ENCODE results near the gene ECE1. TPM values are rescaled to one million over a fixed set of nuclear protein-coding genes. Genes with fewer than 3 reads are reported as not detected.

Gene ECE1
- total and polyA plus RNA-seq, 10 of the 15 experiments (the other 5 are each of a cell fraction or from before 2014, with no cell fraction given): 0.97 to 81.0 (median 37.0) TPM

DNA sequence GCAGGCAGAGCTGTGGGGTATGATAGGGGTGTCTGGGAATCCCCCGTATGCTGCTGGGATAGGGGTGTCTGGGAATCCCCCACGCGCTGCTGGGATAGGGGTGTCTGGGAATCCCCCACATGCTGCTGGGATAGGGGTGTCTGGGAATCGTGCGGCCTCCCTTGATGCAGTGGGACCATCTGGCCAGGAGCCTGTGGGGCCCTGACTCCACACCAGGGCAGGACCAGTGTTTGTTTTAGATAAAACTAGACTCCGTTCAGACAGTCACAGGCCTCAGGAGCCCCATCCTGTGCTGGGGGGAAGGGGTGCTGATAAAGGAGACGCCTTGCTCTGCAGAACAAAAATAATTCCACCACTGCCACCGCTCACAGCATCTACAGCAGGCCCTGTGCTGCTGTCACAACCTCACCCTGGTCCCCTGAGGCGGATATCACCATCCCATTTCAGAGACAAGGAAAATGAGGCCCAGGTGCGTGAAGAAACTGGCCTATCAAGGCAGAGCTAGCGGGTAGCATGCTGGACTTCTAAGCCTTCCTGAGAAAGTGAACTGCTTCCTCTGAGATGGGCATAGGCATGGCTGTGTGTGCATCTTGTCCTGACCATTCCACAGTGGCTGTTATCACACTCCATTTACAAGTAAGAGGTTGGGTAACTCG, 24.0 kb downstream of the ECE1 start:
- intact Hi-C loops (cut with micrococcal nuclease; ENCODE audit: unreplicated experiment) (no loop called here), in situ Hi-C loops (cut with MboI) (no loop called here)
- Histone ChIP-seq H3K79me2 (ENCODE audit: control insufficient read depth, insufficient read depth, low read length) (no peaks in the 10 kb centered on the region), H2AFZ (ENCODE audit: control insufficient read depth, low read depth, low read length) (no peak overlapping the region), H3K4me1 (ENCODE audit: control insufficient read depth, insufficient read depth, low read length) (no peaks in the 10 kb centered on the region), H3K4me3 (no peak overlapping the region), H3K27ac (ENCODE audit: control insufficient read depth, insufficient read depth) (no peak overlapping the region), H3K27me3 (replicated peaks in 1 of 2; ENCODE audit: control insufficient read depth in 2 of 2, insufficient read depth in 2 of 2, low read length in 1 of 2) (no peaks in the 10 kb centered on the region), H3K36me3 (ENCODE audit: control insufficient read depth in 2 of 2, insufficient read depth in 2 of 2, low read length in 1 of 2) (peaks cover 7 to 26% of the 10 kb centered on the region in 2 experiments; a peak in 3 of 4 replicates), H4K20me1 (ENCODE audit: control insufficient read depth, insufficient read depth) (no peaks in the 10 kb centered on the region), H3K9ac (ENCODE audit: control insufficient read depth, insufficient read depth, low read length) (no peak overlapping the region), H3K4me2 (ENCODE audit: control insufficient read depth, insufficient read depth) (no peak overlapping the region), H3K9me3 (replicated peaks; ENCODE audit: control insufficient read depth, insufficient read depth, low read length) (no peaks in the 10 kb centered on the region)
- ChIA-PET SMC1A (ENCODE audit: uncharacterized antibody, unreplicated experiment) (no interaction called here), CTCF (interaction anchor here (1.1 to 6.8 kb wide), 2 partner anchors 11 to 70 kb away, joined by 3 to 104 read pairs; no protein-coding TSS in a partner anchor), RAD21 (ENCODE audit: unreplicated experiment) (no interaction called here), POLR2A (no interaction called here)
- TF ChIP-seq, protein P1, sequence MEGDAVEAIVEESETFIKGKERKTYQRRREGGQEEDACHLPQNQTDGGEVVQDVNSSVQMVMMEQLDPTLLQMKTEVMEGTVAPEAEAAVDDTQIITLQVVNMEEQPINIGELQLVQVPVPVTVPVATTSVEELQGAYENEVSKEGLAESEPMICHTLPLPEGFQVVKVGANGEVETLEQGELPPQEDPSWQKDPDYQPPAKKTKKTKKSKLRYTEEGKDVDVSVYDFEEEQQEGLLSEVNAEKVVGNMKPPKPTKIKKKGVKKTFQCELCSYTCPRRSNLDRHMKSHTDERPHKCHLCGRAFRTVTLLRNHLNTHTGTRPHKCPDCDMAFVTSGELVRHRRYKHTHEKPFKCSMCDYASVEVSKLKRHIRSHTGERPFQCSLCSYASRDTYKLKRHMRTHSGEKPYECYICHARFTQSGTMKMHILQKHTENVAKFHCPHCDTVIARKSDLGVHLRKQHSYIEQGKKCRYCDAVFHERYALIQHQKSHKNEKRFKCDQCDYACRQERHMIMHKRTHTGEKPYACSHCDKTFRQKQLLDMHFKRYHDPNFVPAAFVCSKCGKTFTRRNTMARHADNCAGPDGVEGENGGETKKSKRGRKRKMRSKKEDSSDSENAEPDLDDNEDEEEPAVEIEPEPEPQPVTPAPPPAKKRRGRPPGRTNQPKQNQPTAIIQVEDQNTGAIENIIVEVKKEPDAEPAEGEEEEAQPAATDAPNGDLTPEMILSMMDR (IDR thresholded peaks at IDR 0.05 in 2 of 3, conservative IDR thresholded peaks at IDR 0.05 in 1 of 3; ENCODE audit: control insufficient read depth in 2 of 3, extremely low read depth in 1 of 3, insufficient read depth in 1 of 3, low read depth in 3 of 3, low read length in 3 of 3): no peak
- TF ChIP-seq, protein P2, sequence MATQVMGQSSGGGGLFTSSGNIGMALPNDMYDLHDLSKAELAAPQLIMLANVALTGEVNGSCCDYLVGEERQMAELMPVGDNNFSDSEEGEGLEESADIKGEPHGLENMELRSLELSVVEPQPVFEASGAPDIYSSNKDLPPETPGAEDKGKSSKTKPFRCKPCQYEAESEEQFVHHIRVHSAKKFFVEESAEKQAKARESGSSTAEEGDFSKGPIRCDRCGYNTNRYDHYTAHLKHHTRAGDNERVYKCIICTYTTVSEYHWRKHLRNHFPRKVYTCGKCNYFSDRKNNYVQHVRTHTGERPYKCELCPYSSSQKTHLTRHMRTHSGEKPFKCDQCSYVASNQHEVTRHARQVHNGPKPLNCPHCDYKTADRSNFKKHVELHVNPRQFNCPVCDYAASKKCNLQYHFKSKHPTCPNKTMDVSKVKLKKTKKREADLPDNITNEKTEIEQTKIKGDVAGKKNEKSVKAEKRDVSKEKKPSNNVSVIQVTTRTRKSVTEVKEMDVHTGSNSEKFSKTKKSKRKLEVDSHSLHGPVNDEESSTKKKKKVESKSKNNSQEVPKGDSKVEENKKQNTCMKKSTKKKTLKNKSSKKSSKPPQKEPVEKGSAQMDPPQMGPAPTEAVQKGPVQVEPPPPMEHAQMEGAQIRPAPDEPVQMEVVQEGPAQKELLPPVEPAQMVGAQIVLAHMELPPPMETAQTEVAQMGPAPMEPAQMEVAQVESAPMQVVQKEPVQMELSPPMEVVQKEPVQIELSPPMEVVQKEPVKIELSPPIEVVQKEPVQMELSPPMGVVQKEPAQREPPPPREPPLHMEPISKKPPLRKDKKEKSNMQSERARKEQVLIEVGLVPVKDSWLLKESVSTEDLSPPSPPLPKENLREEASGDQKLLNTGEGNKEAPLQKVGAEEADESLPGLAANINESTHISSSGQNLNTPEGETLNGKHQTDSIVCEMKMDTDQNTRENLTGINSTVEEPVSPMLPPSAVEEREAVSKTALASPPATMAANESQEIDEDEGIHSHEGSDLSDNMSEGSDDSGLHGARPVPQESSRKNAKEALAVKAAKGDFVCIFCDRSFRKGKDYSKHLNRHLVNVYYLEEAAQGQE (IDR thresholded peaks at IDR 0.05; ENCODE audit: low read depth, low read length): no peak
- no peak for TF ChIP-seq ZNF274 (IDR thresholded peaks at IDR 0.05; ENCODE audit: insufficient read depth, insufficient read length)
- no peak for TF ChIP-seq ZNF384 (IDR thresholded peaks at IDR 0.05; ENCODE audit: borderline replicate concordance, low read depth, low read length)
- TF ChIP-seq POLR2AphosphoS2 (IDR thresholded peaks at IDR 0.05; ENCODE audit: low read depth, low read length): no peak
- no peak for TF ChIP-seq CHD4 (IDR thresholded peaks at IDR 0.05)
- no peak for TF ChIP-seq STAT3 (IDR thresholded peaks at IDR 0.05; ENCODE audit: low read depth, low read length)
- no peak for TF ChIP-seq RAD21 (IDR thresholded peaks at IDR 0.05; ENCODE audit: insufficient read depth, low read depth, low read length)
- TF ChIP-seq, protein P3, sequence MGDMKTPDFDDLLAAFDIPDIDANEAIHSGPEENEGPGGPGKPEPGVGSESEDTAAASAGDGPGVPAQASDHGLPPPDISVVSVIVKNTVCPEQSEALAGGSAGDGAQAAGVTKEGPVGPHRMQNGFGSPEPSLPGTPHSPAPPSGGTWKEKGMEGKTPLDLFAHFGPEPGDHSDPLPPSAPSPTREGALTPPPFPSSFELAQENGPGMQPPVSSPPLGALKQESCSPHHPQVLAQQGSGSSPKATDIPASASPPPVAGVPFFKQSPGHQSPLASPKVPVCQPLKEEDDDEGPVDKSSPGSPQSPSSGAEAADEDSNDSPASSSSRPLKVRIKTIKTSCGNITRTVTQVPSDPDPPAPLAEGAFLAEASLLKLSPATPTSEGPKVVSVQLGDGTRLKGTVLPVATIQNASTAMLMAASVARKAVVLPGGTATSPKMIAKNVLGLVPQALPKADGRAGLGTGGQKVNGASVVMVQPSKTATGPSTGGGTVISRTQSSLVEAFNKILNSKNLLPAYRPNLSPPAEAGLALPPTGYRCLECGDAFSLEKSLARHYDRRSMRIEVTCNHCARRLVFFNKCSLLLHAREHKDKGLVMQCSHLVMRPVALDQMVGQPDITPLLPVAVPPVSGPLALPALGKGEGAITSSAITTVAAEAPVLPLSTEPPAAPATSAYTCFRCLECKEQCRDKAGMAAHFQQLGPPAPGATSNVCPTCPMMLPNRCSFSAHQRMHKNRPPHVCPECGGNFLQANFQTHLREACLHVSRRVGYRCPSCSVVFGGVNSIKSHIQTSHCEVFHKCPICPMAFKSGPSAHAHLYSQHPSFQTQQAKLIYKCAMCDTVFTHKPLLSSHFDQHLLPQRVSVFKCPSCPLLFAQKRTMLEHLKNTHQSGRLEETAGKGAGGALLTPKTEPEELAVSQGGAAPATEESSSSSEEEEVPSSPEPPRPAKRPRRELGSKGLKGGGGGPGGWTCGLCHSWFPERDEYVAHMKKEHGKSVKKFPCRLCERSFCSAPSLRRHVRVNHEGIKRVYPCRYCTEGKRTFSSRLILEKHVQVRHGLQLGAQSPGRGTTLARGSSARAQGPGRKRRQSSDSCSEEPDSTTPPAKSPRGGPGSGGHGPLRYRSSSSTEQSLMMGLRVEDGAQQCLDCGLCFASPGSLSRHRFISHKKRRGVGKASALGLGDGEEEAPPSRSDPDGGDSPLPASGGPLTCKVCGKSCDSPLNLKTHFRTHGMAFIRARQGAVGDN (IDR thresholded peaks at IDR 0.05): no peak
- no peak for TF ChIP-seq ASH2L (IDR thresholded peaks at IDR 0.05; ENCODE audit: borderline replicate concordance, low read depth)
- TF ChIP-seq TCF12 (IDR thresholded peaks at IDR 0.05; ENCODE audit: low read depth, low read length): no peak
- TF ChIP-seq SUZ12 (IDR thresholded peaks at IDR 0.05; ENCODE audit: unreplicated experiment): no peak
- no peak for TF ChIP-seq ZZZ3 (IDR thresholded peaks at IDR 0.05; ENCODE audit: control insufficient read depth, insufficient read length, low read depth)
- TF ChIP-seq TBL1XR1 (IDR thresholded peaks at IDR 0.05; ENCODE audit: low read depth, low read length): no peak
- no peak for TF ChIP-seq FOXM1 (IDR thresholded peaks at IDR 0.05; ENCODE audit: low read depth, low read length)
- no peak for DNase-seq (ENCODE audit: low read depth, low spot score)
- BruUV-seq (replicated peaks): no TSS peak
- no peak for FAIRE-seq
- WGBS (ENCODE audit: insufficient coverage, insufficient replicate concordance, low lambda C conversion rate, missing lambda C conversion rate): 65% methylated on average over 12 of the region's 12 CpGs
- ATAC-seq: no peak

Measured in GM12878 (cell line).